HEK293 (cell line): ENCODE results near the gene NPHP4.
A peak's percentile ranks its signal among the peaks of the same experiment; 100 is the strongest.

Experiments used
- CTCF ChIA-PET: fragments of 350-600 bp; formaldehyde crosslinking; extraction: SDS; loops from one replicate; lab custom pipeline; 2021; ENCODE audit warnings: antibody characterized with exemption; lab: Yijun Ruan, JAX
- POLR2A ChIA-PET: fragments of 300-600 bp; formaldehyde crosslinking; extraction: SDS; loops from one replicate; lab custom pipeline; 2020; ENCODE audit warnings: antibody characterized with exemption, inconsistent platforms; lab: Yijun Ruan, JAX
- H3K27ac ChIP-seq: fragments of 200-500 bp; sonication (Bioruptor generic); 2 replicates; pipeline ENCODE4 v1.5.1; 2014; ENCODE audit warnings: low read depth, low read length, control low read depth, inconsistent platforms; ENCODE audit errors: extremely low read depth
- H3K36me3 ChIP-seq, 2 experiments: fragments of 200-500 bp in 1 of 2; sonication (Bioruptor generic) in 1 of 2; 1 replicate in 1 of 2; 2 replicates in 1 of 2; pipeline ENCODE4 v1.5.1; 2014 to 2017; ENCODE audit warnings: inconsistent platforms in 2 of 2, low read length in 2 of 2; ENCODE audit not compliant: control insufficient read depth in 2 of 2, insufficient read depth in 1 of 2
- H3K4me1 ChIP-seq: fragments of 200-500 bp; sonication (Bioruptor generic); 2 replicates; pipeline ENCODE4 v1.5.1; 2014; ENCODE audit warnings: mild to moderate bottlenecking, low read length, inconsistent platforms; ENCODE audit not compliant: control insufficient read depth, insufficient read depth
- H3K4me3 ChIP-seq: 2 replicates; pipeline ENCODE4 v1.5.1; 2011; ENCODE audit warnings: low read depth, mild to moderate bottlenecking, control low read depth, low read length, moderate library complexity
- H3K9me3 ChIP-seq: fragments of 200-500 bp; sonication (Bioruptor generic); 2 replicates; pipeline ENCODE4 v1.5.1; 2014; ENCODE audit warnings: low read depth, low read length, inconsistent platforms; ENCODE audit not compliant: control insufficient read depth, insufficient read depth
- EGR2 ChIP-seq: fragments of 450-650 bp; formaldehyde crosslinking; IDR thresholded peaks from 2 replicates; pipeline ENCODE4 v1.5.1; 2016; ENCODE audit warnings: low read depth, missing biosample characterization, missing genetic modification characterization
- MZF1 ChIP-seq: fragments of 450-650 bp; formaldehyde crosslinking; IDR thresholded peaks from 2 replicates; pipeline ENCODE4 v1.5.1; 2017; ENCODE audit warnings: missing biosample characterization, missing genetic modification characterization, borderline replicate concordance
- PBX3 ChIP-seq: sonication (generic); formaldehyde crosslinking; IDR thresholded peaks from 2 replicates; pipeline ENCODE4 v1.8.1; 2022; ENCODE audit warnings: mild to moderate bottlenecking, moderate library complexity, missing genetic modification reagents
- RBAK ChIP-seq: fragments of 450-650 bp; formaldehyde crosslinking; IDR thresholded peaks from 2 replicates; pipeline ENCODE4 v1.5.1; 2016; ENCODE audit warnings: missing biosample characterization, missing genetic modification characterization
- ZFHX2 ChIP-seq: fragments of 450-650 bp; formaldehyde crosslinking; conservative IDR thresholded peaks from 2 replicates; pipeline ENCODE4 v1.5.1; 2016; ENCODE audit warnings: missing biosample characterization, missing genetic modification characterization
- ZFP69B ChIP-seq: fragments of 450-650 bp; formaldehyde crosslinking; IDR thresholded peaks from 2 replicates; pipeline ENCODE4 v1.5.1; 2016; ENCODE audit warnings: missing biosample characterization, missing genetic modification characterization
- ZNF140 ChIP-seq: fragments of 450-650 bp; formaldehyde crosslinking; IDR thresholded peaks from 2 replicates; pipeline ENCODE4 v1.5.1; 2016; ENCODE audit warnings: missing biosample characterization, missing genetic modification characterization
- ZNF18 ChIP-seq: fragments of 450-650 bp; formaldehyde crosslinking; IDR thresholded peaks from 2 replicates; pipeline ENCODE4 v1.5.1; 2016; ENCODE audit warnings: missing biosample characterization, missing genetic modification characterization
- ZNF214 ChIP-seq: fragments of 450-650 bp; formaldehyde crosslinking; IDR thresholded peaks from 2 replicates; pipeline ENCODE4 v1.5.1; 2017; ENCODE audit warnings: missing biosample characterization, mild to moderate bottlenecking, missing genetic modification characterization, borderline replicate concordance
- ZNF23 ChIP-seq: fragments of 450-650 bp; formaldehyde crosslinking; IDR thresholded peaks from 2 replicates; pipeline ENCODE4 v1.5.1; 2016; ENCODE audit warnings: missing biosample characterization, missing genetic modification characterization, borderline replicate concordance
- ZNF274 ChIP-seq, 2 experiments: fragments of 200-500 bp in 1 of 2; fragments of 450-650 bp in 1 of 2; sonication (Bioruptor generic) in 1 of 2; formaldehyde crosslinking in 1 of 2; IDR thresholded peaks; 2 replicates each; pipeline versions ENCODE4 v1.5.1 to v1.6.1; 2014 to 2016; ENCODE audit warnings: borderline replicate concordance in 1 of 2, inconsistent platforms in 1 of 2, low read length in 1 of 2, missing biosample characterization in 1 of 2, missing genetic modification characterization in 1 of 2
- ZNF311 ChIP-seq: fragments of 450-650 bp; formaldehyde crosslinking; IDR thresholded peaks from 2 replicates; pipeline ENCODE4 v1.5.1; 2017; ENCODE audit warnings: missing biosample characterization, missing genetic modification characterization, borderline replicate concordance
- ZNF350 ChIP-seq: fragments of 450-650 bp; formaldehyde crosslinking; IDR thresholded peaks from 2 replicates; pipeline ENCODE4 v1.5.0; 2017; ENCODE audit warnings: missing biosample characterization, mild to moderate bottlenecking, missing genetic modification characterization
- ZNF366 ChIP-seq: fragments of 450-650 bp; formaldehyde crosslinking; conservative IDR thresholded peaks from 2 replicates; pipeline ENCODE4 v1.5.1; 2016; ENCODE audit warnings: missing biosample characterization, missing genetic modification characterization
- ZNF449 ChIP-seq: fragments of 450-650 bp; formaldehyde crosslinking; IDR thresholded peaks from 2 replicates; pipeline ENCODE4 v1.5.1; 2017; ENCODE audit warnings: missing biosample characterization, mild to moderate bottlenecking, missing genetic modification characterization, moderate library complexity
- ZNF48 ChIP-seq: fragments of 450-650 bp; formaldehyde crosslinking; IDR thresholded peaks from 2 replicates; pipeline ENCODE4 v1.5.1; 2016; ENCODE audit warnings: missing biosample characterization, missing genetic modification characterization
- ZNF561 ChIP-seq: fragments of 450-650 bp; IDR thresholded peaks from 2 replicates; pipeline ENCODE4 v1.5.1; 2018; ENCODE audit warnings: missing biosample characterization, missing genetic modification characterization, borderline replicate concordance
- ZNF654 ChIP-seq: fragments of 450-650 bp; formaldehyde crosslinking; IDR thresholded peaks from 2 replicates; pipeline ENCODE4 v1.5.1; 2016; ENCODE audit warnings: low read depth, missing biosample characterization, missing genetic modification characterization
- ZNF664 ChIP-seq: fragments of 450-650 bp; formaldehyde crosslinking; IDR thresholded peaks from 2 replicates; pipeline ENCODE4 v1.5.1; 2016; ENCODE audit warnings: missing biosample characterization, missing genetic modification characterization
- ZSCAN4 ChIP-seq: fragments of 450-650 bp; formaldehyde crosslinking; IDR thresholded peaks from 2 replicates; pipeline ENCODE4 v1.5.1; 2017; ENCODE audit warnings: missing biosample characterization, missing genetic modification characterization

Gene NPHP4

GRCh38 chr1:5872886-5873285 lies 119.3 kb downstream of the NPHP4 start (continued):
- TF ChIP-seq PBX3 (CRISPR knock-in tag) = no peak

- ChIA-PET POLR2A (no interaction called here), CTCF (no interaction called here)
- Histone ChIP-seq H3K27ac (no peak overlapping the region), H3K36me3 (peaks cover 0 to 63% of the 10 kb centered on the region in 2 experiments; a peak in 2 of 3 replicates), H3K9me3 (no peaks in the 10 kb centered on the region), H3K4me1 (no peaks in the 10 kb centered on the region), H3K4me3 (no peak overlapping the region)
- TF ChIP-seq EGR2 (tag by site-specific recombination) = peak; percentile 56; the same call in 1 of the 2 replicates
- TF ChIP-seq ZFHX2 (tag by site-specific recombination) = peak; percentile 63
- peak; percentile 92 for TF ChIP-seq ZSCAN4 (tag by site-specific recombination)
- TF ChIP-seq ZNF214 (tag by site-specific recombination) = no peak
- 0 out of 2 replicates have a peak, but pooled peaks have one; percentile 56 for TF ChIP-seq ZNF18 (tag by site-specific recombination)
- no peak for TF ChIP-seq ZNF311 (tag by site-specific recombination)
- TF ChIP-seq ZNF350 (tag by site-specific recombination) = no peak
Measured at GRCh38 chr1:5868931-5869500, 123.2 kb downstream of the NPHP4 start.

GRCh38 chr1:5865774-5866173 lies 126.5 kb downstream of the NPHP4 start:
- POLR2A ChIA-PET = no interaction called here

More at GRCh38 chr1:5865774-5866173, 126.5 kb downstream of the NPHP4 start:
- no peaks in the 10 kb centered on the region for H3K4me1 ChIP-seq
- H3K27ac ChIP-seq = no peak overlapping the region
- CTCF ChIA-PET = no interaction called here
- H3K4me3 ChIP-seq = no peak overlapping the region
- TF ChIP-seq ZNF561 (tag by site-specific recombination) (no peak), ZNF23 (no peak), ZNF449 (tag by site-specific recombination) (no peak), ZNF664 (tag by site-specific recombination) (no peak), ZNF274 (IDR thresholded peaks at IDR 0.05; ENCODE audit: low read length) (no peak), ZNF274 (tag by site-specific recombination; IDR thresholded peaks at IDR 0.05; ENCODE audit: borderline replicate concordance) (no peak), ZNF366 (no peak), MZF1 (tag by site-specific recombination) (no peak), ZNF654 (tag by site-specific recombination) (no peak), ZNF140 (no peak), ZFP69B (tag by site-specific recombination) (no peak), ZNF48 (tag by site-specific recombination) (no peak), EGR2 (tag by site-specific recombination) (no peak), RBAK (no peak)
- H3K9me3 ChIP-seq = no peaks in the 10 kb centered on the region
- H3K36me3 ChIP-seq = peaks cover 0 to 56% of the 10 kb centered on the region in 2 experiments; a peak in 1 of 3 replicates
